ENCODE measurements around the gene LRP1B.

The LRP1B gene

GRCh38 chr2:140529706-140530105 lies 1601.1 kb downstream of the LRP1B start:
- H3K27ac ChIP-seq = no peak overlapping the region
- TF ChIP-seq ZFX (IDR thresholded peaks at IDR 0.05; ENCODE audit: borderline replicate concordance) (no peak), CTCF (IDR thresholded peaks at IDR 0.05) (no peak)

GRCh38 chr2:140528982-140529381 lies 1601.8 kb downstream of the LRP1B start:
- TF ChIP-seq ZFX (IDR thresholded peaks at IDR 0.05; ENCODE audit: borderline replicate concordance) (no peak), CTCF (IDR thresholded peaks at IDR 0.05) (no peak)
- H3K27ac ChIP-seq = no peak overlapping the region

- TF ChIP-seq ZFX (IDR thresholded peaks at IDR 0.05; ENCODE audit: borderline replicate concordance) = no peak
- no peak for TF ChIP-seq CTCF (IDR thresholded peaks at IDR 0.05)
- H3K27ac ChIP-seq = no peak overlapping the region
Observed at GRCh38 chr2:140526575-140526974, 1604.2 kb downstream of the LRP1B start.

- TF ChIP-seq CTCF (IDR thresholded peaks at IDR 0.05) = no peak
- no peak for TF ChIP-seq ZFX (IDR thresholded peaks at IDR 0.05; ENCODE audit: borderline replicate concordance)
- H3K27ac ChIP-seq = no peak overlapping the region
Observed at GRCh38 chr2:140512106-140512505, 1618.7 kb downstream of the LRP1B start.

GRCh38 chr2:140509765-140510164 lies 1621.1 kb downstream of the LRP1B start:
- H3K27ac ChIP-seq = no peak overlapping the region
- TF ChIP-seq CTCF (IDR thresholded peaks at IDR 0.05) (no peak), ZFX (IDR thresholded peaks at IDR 0.05; ENCODE audit: borderline replicate concordance) (no peak)

- no peak overlapping the region for H3K27ac ChIP-seq
- no peak for TF ChIP-seq ZFX (IDR thresholded peaks at IDR 0.05; ENCODE audit: borderline replicate concordance)
- no peak for TF ChIP-seq CTCF (IDR thresholded peaks at IDR 0.05)
Observed at GRCh38 chr2:140508756-140509155, 1622.1 kb downstream of the LRP1B start.

GRCh38 chr2:140506606-140507005 lies 1624.2 kb downstream of the LRP1B start:
- no peak overlapping the region for H3K27ac ChIP-seq
- TF ChIP-seq CTCF (IDR thresholded peaks at IDR 0.05) (no peak), ZFX (IDR thresholded peaks at IDR 0.05; ENCODE audit: borderline replicate concordance) (no peak)
